Activated CD4-positive, alpha-beta T cell treated with anti-CD3 and anti-CD28 coated beads, Interleukin-2, Interleukin-6, amounts not matched to agents 100 ng/mL and 50 ng/mL, durations not matched to agents 16 hours and 8 hours (primary cell): ENCODE data around the gene PSMD11.

Source experiments
- DNase-seq: peaks from one replicate; pipeline ENCODE4 v3.0.0-alpha.2; 2020

The PSMD11 gene

GRCh38 chr17:32491371-32492263 is 47.3 kb downstream of the PSMD11 start:
- no peak for DNase-seq

DNA sequence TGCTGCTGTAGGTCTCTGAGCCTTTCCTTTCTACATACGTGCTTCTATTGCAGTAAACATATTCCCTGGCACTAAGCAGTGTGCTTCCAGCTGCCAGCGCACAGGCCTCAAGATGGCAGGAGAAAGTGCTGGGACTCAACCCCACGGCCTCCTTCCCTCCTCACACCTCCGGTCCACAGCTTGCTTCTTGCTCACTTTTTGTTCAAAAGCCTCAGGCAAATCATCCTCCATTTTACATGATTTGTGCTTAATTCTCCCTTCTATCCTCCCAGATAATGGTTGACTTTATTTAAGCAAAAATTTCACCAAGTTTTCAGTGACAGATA is 47.9 kb downstream of the PSMD11 start:
- no peak for DNase-seq

DNA sequence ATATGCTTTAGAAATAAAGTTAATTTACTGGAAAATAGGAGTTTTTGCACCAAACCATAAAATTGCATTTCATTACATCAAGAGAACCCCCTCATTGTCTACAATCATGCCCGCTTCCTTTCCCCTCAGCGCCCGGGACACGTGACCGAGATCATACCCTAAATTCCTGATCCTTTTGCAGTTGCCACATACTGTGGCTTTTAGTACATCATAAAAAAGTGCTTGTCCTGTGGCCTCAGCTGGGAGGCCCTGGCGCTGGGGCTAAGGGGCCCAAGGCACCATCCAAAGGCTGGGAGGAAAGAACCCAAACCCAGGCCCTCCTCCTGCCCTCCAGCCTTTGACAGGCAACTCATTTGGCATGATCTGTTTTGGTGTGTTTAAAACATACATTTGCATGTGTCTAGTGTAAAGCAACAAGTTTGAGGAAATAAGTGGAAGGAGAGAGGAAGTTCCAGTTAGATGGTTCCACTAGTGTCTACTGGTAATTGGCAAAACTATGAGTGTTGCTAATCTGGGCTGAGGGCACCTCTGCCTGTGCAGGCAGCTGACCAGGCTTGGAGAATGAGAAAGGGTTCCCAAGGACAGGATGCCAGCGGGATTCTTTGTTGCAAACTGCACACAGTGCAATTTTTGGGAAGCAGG is 48.5 kb downstream of the PSMD11 start:
- no peak for DNase-seq

- no peak for DNase-seq
Observed at GRCh38 chr17:32493571-32493970, 49.3 kb downstream of the PSMD11 start.

- DNase-seq = no peak
Observed at GRCh38 chr17:32493976-32494513, 49.7 kb downstream of the PSMD11 start.

GRCh38 chr17:32494621-32495358 is 50.5 kb downstream of the PSMD11 start:
- no peak for DNase-seq

- no peak for DNase-seq
Observed at GRCh38 chr17:32495359-32496231, 51.3 kb downstream of the PSMD11 start.

- no peak for DNase-seq
Observed at GRCh38 chr17:32496395-32497073, 52.2 kb downstream of the PSMD11 start.

- DNase-seq = no peak
Observed at GRCh38 chr17:32497431-32498205, 53.3 kb downstream of the PSMD11 start.

DNA sequence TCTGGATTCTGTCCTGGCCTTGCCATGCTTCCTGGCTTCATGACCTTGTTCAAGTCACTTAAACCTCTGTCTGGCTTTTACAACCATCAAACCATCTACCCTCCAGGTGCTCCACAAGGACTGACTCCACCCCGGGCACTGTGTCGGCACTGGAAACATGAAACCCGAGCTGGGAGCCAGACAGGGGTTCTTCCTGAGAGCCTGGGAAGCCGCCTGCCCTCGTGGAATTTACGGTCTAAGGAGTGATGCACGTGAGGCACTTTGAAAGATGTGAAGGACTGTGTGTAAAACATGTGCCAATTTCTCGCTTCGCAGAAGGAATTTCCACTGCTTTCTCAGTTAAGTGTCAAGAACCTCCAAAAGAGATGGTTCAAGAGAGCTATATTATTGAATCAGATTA is 54.1 kb downstream of the PSMD11 start:
- no peak for DNase-seq

DNA sequence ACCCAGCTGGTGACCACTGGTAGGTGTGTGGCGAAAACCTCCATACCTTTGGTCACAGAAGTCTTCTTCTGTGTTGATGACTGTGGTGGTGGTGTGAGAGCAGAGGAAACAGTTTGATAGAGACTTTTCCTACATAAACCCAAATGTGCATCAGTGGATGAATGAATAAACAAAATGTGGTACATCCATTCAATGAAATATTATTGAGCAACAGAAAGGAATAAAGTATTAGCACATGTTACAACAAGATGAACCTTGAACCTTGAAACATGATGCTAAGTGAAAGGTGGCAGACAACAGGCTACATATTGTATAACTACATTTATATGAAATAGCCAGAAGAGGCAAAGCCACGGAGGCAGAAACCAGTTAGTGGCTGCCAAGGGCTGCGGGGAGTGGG is 57.7 kb downstream of the PSMD11 start:
- no peak for DNase-seq

- DNase-seq = no peak
Observed at GRCh38 chr17:32502710-32503109, 58.4 kb downstream of the PSMD11 start.

DNA sequence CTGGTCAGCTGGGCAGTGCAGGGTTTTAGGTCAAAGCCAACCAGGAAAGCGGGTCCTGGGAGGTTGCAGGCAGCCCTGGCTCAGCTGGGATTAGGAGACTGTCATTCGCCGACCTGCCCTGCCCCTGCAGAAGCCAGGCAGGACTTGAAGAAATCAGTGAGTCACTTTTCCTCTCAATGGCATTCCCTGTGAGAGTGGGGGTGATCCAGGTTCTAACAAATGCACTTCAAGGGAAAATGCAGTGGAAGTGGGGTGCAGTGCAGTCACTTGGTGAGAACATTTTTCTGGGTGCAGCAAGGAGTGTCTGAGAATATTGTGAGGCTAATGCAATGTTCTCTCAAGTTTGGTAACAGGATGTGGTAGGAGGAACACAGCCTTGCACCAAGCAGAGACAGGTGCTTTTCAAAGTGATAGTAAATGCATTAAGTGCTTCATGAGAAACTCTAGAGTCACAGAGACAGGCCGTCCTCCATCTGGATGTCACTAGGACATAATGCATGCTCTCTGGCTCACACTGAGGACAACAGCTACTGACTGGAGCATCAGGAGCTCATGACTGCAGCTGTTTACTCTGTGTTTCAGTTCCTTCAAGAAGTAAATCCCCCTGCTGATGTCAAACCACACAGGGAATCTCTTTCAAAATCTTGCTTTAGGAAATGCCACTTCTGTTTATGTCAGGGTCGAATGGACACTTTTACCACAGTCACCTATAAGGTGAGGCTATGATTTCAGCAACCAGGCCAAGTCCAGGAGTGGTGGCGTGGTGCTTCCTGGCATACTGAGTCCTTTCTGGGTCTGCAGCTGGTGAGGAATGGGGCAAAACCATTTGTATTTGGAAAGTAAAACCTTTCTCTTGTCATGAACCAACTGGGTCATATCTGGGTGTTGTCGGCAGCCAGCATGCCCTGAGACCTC is 59.2 kb downstream of the PSMD11 start:
- peak; percentile 76 for DNase-seq

GRCh38 chr17:32504166-32504990 is 60.1 kb downstream of the PSMD11 start:
- DNase-seq = no peak

DNA sequence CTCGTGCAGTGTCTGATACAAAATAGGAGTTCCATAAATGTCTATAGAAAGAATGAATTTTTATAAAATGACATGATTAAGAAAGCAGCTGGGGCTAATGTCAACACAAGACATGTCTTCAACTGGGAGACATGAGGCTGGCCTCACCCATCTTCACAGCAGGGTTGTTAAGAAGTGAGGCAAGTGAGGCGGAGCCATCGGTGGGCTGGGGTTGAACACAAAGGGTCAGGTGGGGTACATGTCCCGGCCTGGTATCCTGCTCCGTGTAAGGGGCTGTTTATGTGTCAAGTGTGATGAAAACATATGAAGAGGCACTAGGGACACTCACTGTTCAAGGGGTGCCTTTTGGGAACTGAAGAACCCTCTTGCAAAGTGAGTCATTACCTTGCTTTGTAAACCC is 64.6 kb downstream of the PSMD11 start:
- DNase-seq = no peak

GRCh38 chr17:32510466-32510865 is 66.2 kb downstream of the PSMD11 start:
- DNase-seq = no peak

GRCh38 chr17:32512328-32512727 is 68.0 kb downstream of the PSMD11 start:
- DNase-seq = no peak

DNA sequence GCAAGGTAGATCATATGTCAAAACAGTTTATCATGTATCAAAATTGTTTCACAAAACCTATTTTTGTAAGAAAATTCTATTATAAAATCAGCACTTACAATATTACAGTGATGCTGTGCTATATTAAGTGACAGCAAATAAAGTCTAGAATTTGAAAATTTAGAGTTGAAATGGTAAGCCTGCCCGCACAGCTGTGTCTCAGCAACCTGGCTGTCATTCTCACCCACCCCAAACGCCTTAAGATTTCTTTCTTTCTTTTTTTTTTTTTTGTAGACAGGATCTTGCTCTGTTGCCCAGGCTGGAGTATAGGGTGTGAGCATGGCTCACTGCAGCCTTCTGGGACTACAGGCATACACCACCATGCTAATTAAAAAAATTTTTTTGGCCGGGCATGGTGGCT is 69.3 kb downstream of the PSMD11 start:
- no peak for DNase-seq

GRCh38 chr17:32514606-32515005 is 70.3 kb downstream of the PSMD11 start:
- DNase-seq = no peak
